ENCODE measurements around the gene LRTM2. TPM values are rescaled to one million over a fixed set of nuclear protein-coding genes. Genes with fewer than 3 reads are reported as not detected.

Gene LRTM2
- polyA plus RNA-seq, 1 donor from 2014 or later = 2.4 TPM

- H3K9ac ChIP-seq (ENCODE audit: low read length) = no peak overlapping the region
- no peaks in the 10 kb centered on the region for H3K9me2 ChIP-seq (ENCODE audit: insufficient read depth, low read length)
- no peaks in the 10 kb centered on the region for H3F3A ChIP-seq (ENCODE audit: insufficient read depth, low read length, poor library complexity, severe bottlenecking)
- TF ChIP-seq MXI1 (conservative IDR thresholded peaks at IDR 0.05; ENCODE audit: poor library complexity, severe bottlenecking) (no peak), EZH2 (IDR thresholded peaks at IDR 0.05; ENCODE audit: borderline replicate concordance, insufficient read depth, low read length, poor library complexity, severe bottlenecking) (no peak), CTCF (IDR thresholded peaks at IDR 0.05; ENCODE audit: poor library complexity, severe bottlenecking) (no peak), EP300 (conservative IDR thresholded peaks at IDR 0.05; ENCODE audit: poor library complexity, severe bottlenecking) (no peak), SMC3 (conservative IDR thresholded peaks at IDR 0.05; ENCODE audit: poor library complexity) (no peak), POLR2AphosphoS5 (IDR thresholded peaks at IDR 0.05) (no peak), REST (IDR thresholded peaks at IDR 0.05; ENCODE audit: borderline replicate concordance) (no peak), TAF1 (IDR thresholded peaks at IDR 0.05; ENCODE audit: low read depth) (no peak), RAD21 (conservative IDR thresholded peaks at IDR 0.05) (no peak)
- no peaks in the 10 kb centered on the region for H3K79me2 ChIP-seq (replicated peaks; ENCODE audit: insufficient read depth, low read length)
- no peaks in the 10 kb centered on the region for H3K36me3 ChIP-seq (ENCODE audit: insufficient read depth, low read length)
- H3K27me3 ChIP-seq (ENCODE audit: insufficient read depth, low read depth, low read length) = no peaks in the 10 kb centered on the region
- H3K27ac ChIP-seq (ENCODE audit: low read length) = no peak overlapping the region
- no peak overlapping the region for H2AFZ ChIP-seq (ENCODE audit: low read depth, low read length)
- no peaks in the 10 kb centered on the region for H3K9me3 ChIP-seq (ENCODE audit: low read length)
- H3K4me3 ChIP-seq (ENCODE audit: low read length) = no peak overlapping the region
- H3K4me2 ChIP-seq (ENCODE audit: low read length) = no peak overlapping the region
- no peaks in the 10 kb centered on the region for H4K20me1 ChIP-seq (ENCODE audit: insufficient read depth)
Measured at GRCh38 chr12:1799051-1799881, 21.1 kb upstream of the LRTM2 start.

GRCh38 chr12:1799882-1800400 lies 20.4 kb upstream of the LRTM2 start:
- H4K20me1 ChIP-seq (ENCODE audit: insufficient read depth) = no peaks in the 10 kb centered on the region
- H3K9me3 ChIP-seq (ENCODE audit: low read length) = no peaks in the 10 kb centered on the region
- H3K4me2 ChIP-seq (ENCODE audit: low read length) = no peak overlapping the region
- TF ChIP-seq RAD21 (conservative IDR thresholded peaks at IDR 0.05) (no peak), EP300 (conservative IDR thresholded peaks at IDR 0.05; ENCODE audit: poor library complexity, severe bottlenecking) (no peak)
- no peaks in the 10 kb centered on the region for H3K27me3 ChIP-seq (ENCODE audit: insufficient read depth, low read depth, low read length)
- H3K79me2 ChIP-seq (replicated peaks; ENCODE audit: insufficient read depth, low read length) = no peaks in the 10 kb centered on the region
- H3K27ac ChIP-seq (ENCODE audit: low read length) = no peak overlapping the region
- H3K36me3 ChIP-seq (ENCODE audit: insufficient read depth, low read length) = no peaks in the 10 kb centered on the region
- no peaks in the 10 kb centered on the region for H3K9me2 ChIP-seq (ENCODE audit: insufficient read depth, low read length)
- H2AFZ ChIP-seq (ENCODE audit: low read depth, low read length) = no peak overlapping the region
- no peak overlapping the region for H3K4me3 ChIP-seq (ENCODE audit: low read length)
- no peaks in the 10 kb centered on the region for H3F3A ChIP-seq (ENCODE audit: insufficient read depth, low read length, poor library complexity, severe bottlenecking)
- no peak overlapping the region for H3K9ac ChIP-seq (ENCODE audit: low read length)
